Esophagus squamous epithelium (tissue), 4 donors: ENCODE data around the gene SPINDOC.

Experiments
- POLR2A ChIP-seq, 4 donors: fragments of 450-650 bp; IDR thresholded peaks; one replicate each; pipeline ENCODE4 v1.6.1; 2017; ENCODE audit warnings: antibody characterized with exemption in 4 of 4, mild to moderate bottlenecking in 4 of 4, moderate library complexity in 3 of 4
- TF ChIP-seq, protein P1 (sequence below), 6 experiments: fragments of 450-650 bp in 4 of 6; fragments of 200-600 bp in 2 of 6; sonication (generic) in 2 of 6; IDR thresholded peaks; one replicate each; pipeline ENCODE4 v1.5.1; 2016 to 2019; ENCODE audit warnings: antibody characterized with exemption in 6 of 6, mild to moderate bottlenecking in 4 of 6, moderate library complexity in 4 of 6

GRCh38 chr11:63875506-63876065 lies 62.3 kb downstream of the SPINDOC start:
- no peak for TF ChIP-seq POLR2A (IDR thresholded peaks at IDR 0.05)
- TF ChIP-seq, protein P1, sequence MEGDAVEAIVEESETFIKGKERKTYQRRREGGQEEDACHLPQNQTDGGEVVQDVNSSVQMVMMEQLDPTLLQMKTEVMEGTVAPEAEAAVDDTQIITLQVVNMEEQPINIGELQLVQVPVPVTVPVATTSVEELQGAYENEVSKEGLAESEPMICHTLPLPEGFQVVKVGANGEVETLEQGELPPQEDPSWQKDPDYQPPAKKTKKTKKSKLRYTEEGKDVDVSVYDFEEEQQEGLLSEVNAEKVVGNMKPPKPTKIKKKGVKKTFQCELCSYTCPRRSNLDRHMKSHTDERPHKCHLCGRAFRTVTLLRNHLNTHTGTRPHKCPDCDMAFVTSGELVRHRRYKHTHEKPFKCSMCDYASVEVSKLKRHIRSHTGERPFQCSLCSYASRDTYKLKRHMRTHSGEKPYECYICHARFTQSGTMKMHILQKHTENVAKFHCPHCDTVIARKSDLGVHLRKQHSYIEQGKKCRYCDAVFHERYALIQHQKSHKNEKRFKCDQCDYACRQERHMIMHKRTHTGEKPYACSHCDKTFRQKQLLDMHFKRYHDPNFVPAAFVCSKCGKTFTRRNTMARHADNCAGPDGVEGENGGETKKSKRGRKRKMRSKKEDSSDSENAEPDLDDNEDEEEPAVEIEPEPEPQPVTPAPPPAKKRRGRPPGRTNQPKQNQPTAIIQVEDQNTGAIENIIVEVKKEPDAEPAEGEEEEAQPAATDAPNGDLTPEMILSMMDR (IDR thresholded peaks at IDR 0.05) = no peak
